Myocyte (in vitro differentiated cells): ENCODE data around the gene CYB561D2. TPM values are rescaled to one million over a fixed set of nuclear protein-coding genes. Genes with fewer than 3 reads are reported as not detected.
A peak's percentile ranks its signal among the peaks of the same experiment; 100 is the strongest.
"Not testable (repeated sequence)": the region's sequence is repeated elsewhere in the genome, so short reads cannot be mapped to it uniquely, and the experiment has no call there.

ENCODE experiments used
- DNase-seq: peaks from one replicate; pipeline ENCODE4 v3.0.0-alpha.2; 2012; ENCODE audit warnings: low read depth
- polyA plus RNA-seq: library from polyadenylated mRNA; unstranded; fragments of >200 nt; gene quantifications from one replicate; pipeline ENCODE4 v1.2.1, GENCODE V29; 2012; ENCODE audit warnings: missing spikeins
- total RNA-seq: library from RNA; depleted of rRNA; stranded (reverse); fragments of >200 nt; gene quantifications from 2 replicates; pipeline ENCODE4 v1.2.3, GENCODE V29; 2014

Gene CYB561D2, protein sequence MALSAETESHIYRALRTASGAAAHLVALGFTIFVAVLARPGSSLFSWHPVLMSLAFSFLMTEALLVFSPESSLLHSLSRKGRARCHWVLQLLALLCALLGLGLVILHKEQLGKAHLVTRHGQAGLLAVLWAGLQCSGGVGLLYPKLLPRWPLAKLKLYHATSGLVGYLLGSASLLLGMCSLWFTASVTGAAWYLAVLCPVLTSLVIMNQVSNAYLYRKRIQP
- total RNA-seq, result 16.7 and 25.2 TPM in 2 replicates
- polyA plus RNA-seq, result 25.9 TPM

DNA sequence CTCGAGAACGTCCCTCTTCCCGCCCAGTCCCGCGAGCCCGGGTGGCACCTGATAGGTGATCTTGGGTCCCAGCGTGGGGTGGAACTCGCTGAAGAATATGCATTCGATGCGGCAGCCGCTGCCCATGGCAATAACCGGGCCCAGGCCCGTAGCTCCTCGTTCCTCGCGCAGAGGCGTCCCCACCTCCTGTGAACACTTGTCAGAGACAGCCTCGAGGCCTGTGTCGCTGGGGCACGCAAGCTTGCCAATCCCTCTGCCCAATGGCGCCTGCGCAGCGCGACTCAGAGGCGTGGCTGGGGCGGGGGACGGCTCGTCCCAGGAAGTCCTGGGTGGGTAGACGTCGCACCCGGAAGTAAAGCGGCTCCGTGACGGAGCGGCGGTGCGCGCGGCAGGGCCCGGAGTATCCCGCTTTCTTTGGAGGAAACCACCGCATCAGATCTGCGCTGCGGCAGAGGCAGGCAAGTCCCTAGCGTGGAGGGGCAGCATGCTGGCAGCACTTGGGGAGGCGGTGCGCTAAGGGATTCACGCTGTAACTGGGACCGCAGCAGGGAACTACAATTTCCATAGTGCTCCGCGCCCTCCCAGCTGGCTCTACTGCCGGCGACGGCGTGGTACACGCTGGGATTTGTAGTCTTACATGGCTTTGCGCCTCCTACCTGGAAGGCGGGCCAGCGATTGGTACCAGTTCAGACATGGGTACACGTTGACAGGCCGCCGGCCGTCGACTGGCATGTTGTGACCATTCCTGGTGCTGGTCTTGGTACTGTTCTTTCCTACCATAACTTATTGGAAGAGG is at the start of gene CYB561D2, which contains the start of gene NPRL2:
TSS of gene CYB561D2 (plus strand) at position 336 of the 796 bp plus-strand sequence. CDS start 572 bp downstream, outside the sequence.
TSS of gene NPRL2 (minus strand) at position 249 of the 796 bp plus-strand sequence. CDS start at position 126, 123 bp downstream.
- peak; percentile 97 for DNase-seq

DNA sequence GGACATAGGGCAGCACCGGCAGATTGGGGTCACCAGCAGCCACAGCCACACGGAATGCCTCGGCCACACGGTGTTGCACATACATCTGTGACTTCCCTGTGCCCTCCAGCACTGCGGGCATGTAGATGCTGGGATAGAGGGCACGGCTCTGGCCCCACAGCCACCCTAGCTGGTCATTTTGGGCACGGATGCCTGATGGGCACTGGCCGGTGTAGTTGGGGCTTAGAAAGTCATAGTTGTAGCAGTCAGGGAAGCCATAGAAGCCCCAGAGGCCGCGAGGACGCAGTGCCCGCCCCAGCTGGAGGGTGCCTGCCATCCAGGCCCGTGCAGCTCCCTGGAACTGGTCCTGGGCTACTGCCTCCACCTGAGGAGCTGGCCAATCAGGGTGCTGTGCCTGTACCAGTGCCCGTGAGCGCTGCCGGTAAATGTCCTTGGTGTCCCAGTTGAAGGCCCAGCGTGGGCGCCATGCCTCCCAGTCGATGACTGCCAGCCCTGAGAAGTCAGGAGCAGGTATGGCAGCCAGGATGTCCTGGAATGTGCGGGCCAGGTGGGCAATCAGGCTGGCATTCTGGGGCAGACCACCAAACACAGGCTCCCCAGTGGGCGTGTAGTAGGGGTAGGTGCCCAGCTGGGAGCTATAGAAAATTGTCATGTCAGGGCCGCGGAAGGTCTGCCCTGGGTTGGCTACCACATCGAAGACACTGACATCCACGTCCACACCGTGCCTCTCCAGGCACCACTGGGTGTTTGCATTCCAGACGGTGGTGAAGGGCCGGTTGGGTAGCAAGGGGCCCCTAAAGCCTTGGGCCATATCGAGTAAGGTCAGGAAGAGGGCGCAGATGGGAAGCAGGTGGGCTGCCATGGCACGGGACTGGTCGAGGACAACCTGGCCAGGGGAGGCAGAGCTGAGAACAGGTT is 48.3 kb upstream of the CYB561D2 start:
- DNase-seq, result no peak

DNA sequence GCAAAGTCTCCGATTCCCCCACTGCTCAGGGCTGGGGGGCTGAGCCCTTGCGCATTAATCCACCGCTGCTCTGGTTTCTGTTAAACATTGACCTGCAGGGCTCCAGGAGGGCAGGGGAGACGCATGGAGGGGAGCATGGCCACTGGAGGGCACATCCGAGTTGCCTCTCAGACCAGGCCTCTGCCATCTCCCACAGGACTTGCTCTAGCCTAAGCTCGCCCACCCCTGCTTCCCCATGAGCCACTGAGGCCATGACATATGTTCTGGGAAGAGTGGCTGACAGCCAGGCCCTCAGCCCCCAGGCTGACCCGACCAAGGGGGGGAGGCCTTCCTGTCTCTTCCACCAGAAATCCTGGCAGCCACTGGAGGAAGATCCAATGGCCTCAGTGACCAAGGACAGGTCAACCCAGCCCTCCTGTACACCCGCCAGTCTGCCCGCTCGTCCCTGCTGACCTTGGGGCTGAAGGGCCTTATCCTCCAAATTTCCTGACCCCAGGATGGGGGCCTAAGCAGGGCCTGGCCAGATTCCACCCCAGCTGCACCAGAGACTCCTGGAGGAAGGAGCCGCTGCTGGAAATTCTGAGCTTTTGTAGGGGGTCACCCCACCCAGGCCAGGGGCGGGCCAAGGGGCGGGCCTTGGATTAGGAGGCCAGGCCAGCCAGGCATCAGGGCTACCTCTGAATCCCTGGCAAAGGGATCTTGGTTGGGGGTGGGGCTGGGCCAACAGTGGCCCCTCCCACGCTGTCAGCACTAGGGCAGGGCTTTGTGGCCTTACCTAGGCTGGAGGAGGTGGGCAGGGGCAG is 47.4 kb upstream of the CYB561D2 start, which contains the start of gene HYAL1:
TSS of gene HYAL1 (minus strand) at position 562 of the 803 bp plus-strand sequence. CDS start 618 bp downstream, outside the sequence.
- DNase-seq, result no peak

DNA sequence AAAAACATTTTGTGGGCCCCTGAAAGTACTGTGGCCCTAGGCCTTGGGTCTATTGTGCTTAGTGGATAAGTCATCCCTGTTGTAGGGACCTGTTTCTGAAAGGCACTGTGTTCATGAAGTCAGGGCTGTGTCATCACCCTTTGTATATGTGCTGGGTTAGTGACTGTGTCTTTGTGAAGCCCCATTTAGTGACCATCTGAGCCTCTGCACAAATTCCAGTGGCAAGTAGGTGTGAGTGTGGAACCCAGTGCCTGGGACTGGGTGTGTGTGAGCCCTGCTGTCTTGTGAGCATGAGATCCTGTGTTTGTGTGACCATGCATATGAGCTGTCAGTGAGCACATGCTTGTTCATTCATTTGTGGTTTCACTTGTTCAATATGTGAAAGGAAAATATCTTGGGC is 46.1 kb upstream of the CYB561D2 start:
- no peak for DNase-seq

DNA sequence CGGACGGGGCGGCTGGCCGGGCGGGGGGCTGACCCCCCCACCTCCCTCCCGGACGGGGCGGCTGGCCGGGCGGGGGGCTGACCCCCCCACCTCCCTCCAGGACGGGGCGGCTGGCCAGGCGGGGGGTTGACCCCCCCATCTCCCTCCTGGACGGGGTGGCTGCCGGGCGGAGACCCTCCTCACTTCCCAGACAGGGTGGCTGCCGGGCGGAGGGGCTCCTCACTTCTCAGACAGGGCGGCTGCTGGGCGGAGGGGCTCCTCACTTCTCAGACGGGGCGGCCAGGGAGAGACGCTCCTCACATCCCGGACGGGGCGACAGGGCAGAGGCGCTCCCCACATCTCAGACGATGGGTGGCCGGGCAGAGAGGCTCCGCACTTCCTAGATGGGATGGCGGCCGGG is 38.6 kb upstream of the CYB561D2 start:
- DNase-seq, result not testable (repeated sequence)

DNA sequence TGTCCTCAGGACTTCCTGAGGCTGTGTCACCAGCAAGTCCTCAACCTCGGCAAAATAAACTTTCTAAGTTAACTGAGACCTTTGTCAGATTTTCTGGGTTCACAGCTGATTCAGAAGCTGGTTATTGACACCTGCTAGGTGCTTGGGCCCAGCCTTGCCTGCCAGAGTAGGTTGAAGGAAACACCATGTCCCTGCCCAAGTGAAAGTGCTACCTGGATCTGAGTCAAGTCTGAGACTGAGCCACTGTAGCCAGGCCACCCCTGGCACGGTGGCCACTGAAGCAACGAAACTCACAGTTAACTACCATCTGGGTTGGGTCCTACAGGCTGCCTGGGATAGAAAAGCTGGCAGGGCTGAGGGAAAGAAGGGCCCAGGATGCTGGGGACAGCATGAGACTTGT is 36.3 kb upstream of the CYB561D2 start:
- no peak for DNase-seq

DNA sequence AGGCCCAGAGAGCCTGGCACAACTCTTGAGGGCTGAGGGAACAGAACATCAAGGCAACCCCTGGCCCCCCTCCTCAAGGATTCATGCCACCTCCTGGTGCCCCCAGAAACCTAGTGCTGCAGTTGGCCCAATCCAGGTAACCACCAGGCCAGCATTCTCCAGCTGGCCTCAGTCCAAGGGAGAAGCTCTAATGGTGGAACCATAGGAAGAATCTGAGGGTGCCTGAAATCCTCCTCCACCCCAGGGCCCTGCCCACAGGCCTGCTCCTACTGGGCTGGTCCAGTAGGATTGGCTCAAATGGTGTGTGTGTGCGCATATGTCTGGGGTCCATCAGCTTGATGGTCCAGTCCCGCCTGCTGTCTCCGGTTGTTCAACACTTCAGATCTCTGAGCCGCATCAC is 35.8 kb upstream of the CYB561D2 start:
- DNase-seq, result no peak

DNA sequence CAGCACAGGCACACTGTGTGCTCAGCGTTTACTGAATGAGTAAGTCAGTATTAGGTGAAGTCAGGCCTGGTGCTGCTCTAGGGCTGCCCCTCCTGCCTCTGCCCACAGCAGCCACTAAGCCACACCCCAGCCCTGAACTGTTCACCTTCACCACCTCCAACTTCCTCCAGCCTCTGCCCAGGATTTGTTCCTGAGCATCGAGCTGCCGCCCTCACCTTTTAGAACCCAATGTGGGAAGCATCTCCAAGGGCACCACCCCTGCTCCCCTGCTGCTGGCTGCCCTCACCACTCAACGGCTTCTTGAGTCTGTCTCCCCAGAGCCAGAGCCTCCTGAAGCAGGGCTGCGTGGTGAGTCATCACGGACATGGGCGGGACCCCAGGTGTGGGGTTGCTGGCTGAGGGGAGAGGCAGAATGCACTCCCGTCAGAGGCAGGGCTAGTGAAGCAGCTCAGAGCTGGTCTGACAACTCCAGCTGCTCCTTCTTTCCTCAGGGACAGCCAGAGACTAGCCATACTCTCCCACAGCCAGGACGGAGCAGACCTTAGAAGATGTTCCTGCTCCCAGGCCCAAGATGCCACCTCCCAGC is 33.9 kb upstream of the CYB561D2 start:
- DNase-seq, result no peak

DNA sequence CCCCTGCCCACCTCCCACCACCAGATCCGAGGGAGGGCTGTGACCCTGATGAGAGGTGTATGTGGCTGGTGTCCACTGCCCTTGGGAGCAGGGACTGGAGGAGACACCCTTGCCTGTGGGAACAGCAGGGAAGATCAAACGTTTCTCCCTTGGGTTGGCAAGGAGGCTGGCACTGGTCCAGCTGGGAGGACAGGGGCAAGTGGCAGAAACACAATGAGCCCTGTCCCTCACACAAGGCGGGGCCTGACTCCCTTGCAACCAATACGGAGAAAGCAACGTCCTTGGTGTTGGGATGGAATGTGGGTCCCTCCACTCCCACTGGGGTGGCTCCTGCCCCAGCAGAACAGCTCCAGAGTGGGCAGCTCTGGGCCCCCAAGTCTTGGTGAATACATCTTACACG is 33.4 kb upstream of the CYB561D2 start:
- no peak for DNase-seq

DNA sequence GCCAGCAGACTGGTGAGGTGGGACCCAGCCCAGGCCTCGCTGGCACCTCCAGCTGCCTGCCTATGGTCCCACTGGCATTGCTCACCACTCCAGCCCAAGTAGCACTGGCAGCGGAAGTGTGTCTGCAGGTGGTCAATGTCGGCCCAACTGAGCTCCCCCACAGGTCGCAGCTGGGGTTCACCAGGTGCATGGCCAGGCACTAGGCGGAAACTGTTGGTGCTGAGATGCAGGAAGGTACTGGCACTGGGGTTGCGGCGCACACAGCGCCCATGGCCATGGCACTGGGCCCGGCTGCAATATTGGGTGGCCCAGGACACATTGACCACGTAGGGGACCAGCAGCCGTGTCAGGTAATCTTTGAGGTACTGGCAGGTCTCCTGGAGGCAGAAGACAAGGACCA is 32.5 kb upstream of the CYB561D2 start:
- no peak for DNase-seq

DNA sequence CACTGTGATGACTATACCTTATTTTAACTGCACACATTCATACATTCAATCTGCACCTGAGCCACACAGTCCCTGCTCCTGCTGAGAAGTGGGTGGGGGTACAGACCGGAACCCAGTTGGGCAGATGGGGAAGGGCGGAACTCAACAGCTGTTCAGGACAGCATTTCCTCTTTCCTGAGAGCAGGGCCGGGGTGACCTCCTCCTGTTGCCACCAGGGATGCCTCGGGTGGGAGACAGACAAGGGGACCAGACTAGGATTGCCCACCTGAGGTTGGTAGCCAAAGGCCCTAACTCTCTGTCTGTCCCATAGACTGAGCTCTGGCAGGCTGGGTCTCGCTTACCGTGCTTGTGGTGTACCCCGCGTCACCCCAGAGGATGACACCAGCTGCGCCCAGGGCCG is 32.0 kb upstream of the CYB561D2 start:
- DNase-seq, result no peak

DNA sequence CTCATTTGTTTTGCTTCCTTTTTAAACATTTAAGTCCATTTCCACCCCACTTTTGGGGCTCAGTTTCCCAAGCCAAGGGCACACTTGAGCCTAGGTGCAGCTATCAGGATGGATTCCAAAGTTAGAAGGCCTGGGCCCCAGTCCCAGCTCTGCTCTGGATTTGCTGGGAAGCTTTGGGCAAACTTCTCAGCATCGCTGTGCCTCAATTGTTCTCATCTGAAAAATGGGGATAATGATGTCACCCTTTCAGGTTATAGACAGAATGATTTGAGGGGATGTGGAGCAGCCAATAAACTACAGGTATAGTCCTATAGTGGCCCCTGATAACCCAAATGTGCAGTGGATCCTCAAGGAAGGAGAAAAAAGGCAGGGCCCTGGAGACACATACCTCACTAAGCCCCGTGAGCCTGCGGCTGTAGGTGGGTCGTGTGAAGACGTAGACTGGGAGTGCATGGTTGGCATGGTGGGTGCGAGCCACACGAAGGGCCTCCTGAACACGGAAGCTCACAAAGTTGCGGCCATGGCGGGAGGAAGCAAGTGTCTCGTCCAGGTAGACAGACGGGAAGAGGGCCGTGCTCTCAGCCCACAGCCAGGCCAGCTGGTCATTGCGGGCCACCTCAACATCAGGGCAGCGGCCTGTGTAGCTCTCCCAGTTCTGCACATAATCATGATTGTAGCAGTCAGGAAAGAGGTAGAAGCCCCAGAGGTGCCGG is 31.3 kb upstream of the CYB561D2 start:
- DNase-seq, result no peak

DNA sequence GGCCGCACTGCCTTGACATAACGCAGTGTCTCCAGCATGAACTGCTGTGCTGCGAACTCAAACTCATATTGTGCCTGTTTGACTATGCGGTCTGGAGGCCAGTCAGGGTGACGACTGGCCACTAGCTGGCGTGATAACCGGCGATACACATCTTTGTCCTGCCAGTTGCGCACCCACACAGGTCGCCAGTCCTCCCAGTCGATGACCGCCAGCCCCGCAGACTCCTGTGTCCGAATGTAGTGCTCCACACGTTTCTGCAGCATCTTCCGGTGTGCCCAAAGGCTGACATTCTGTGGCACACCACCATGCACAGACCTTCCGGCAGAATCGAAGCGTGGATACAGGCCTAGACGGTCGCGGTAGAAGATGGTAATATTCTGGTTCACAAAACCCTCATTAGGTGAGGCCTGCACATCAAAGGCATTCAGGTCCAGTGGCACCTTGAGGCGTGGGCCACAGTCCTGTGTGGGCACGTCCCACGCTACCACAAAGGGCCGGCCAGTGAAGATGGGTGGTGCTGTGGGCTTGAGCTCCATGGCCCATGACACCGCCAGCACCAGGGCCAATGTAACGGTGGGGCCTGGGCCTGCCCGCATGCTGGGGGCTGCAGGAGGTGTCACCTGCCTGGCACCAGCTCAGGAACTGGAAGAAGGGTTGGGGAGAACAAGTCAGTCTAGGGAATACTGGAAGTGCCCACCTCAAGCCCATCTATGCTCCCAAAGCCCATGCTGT is 30.6 kb upstream of the CYB561D2 start:
- DNase-seq, result no peak

DNA sequence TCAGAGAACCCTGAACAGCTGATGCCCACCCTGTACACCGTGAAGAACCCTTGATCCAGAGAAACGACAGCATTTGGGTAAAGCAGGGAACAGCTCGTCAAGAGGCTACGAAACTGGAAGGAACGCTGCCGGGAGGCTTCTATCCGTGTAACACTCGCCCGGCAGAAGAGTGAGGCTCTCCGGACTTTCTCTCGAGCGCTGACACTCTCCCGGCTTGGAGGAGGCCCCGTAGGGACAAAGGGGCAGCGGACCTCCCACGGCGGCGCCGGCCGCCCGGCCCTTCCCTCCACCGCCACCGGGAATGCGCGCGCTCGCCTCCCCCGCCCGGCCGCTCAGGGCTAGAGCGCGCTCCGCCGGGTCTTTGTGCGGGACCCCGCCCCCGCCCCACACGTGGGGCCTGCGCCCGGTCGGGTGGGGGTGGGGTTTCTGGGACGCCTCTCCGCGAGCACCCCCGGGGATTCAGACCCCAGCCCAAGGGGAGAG is 29.8 kb upstream of the CYB561D2 start:
- peak; percentile 84 for DNase-seq

DNA sequence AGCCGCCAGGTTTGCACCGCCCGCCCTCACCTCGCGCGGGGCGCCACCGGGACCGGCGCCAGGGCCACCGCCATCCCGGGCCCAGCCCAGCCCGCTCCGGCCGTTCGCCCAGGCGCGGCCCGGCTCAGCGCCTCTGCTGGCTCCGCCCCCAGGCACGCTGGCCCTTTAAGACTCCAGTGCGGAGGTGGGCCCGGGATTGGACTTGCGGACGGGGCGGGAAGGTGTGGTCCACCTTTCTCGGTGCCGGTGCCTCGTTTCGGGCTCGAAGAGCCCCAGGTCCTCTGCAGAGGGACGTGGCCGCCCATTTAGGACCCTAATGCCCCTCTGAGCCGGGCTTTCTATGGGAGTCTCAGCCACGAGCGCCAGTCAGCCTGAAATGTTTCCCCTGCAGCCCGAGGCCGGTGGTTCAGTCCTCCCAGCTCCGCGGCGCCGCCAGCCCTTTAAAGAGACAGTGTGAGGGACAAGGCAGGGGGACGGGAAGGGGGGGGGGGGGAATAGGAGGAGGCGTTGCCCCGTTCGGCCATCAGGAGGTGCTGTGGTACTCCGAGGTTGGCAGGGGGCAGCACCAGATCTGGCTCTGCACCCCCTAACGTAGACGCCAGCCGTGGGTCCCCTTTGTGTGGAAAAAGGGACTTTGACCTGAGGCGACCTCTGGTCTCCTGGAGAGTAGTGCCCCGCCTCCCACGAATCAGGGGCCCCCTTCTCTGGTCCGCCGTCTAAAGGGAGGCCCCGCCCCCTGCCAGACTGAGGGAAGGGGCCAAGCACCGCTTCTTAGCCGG is 29.1 kb upstream of the CYB561D2 start:
- peak; percentile 93 for DNase-seq

DNA sequence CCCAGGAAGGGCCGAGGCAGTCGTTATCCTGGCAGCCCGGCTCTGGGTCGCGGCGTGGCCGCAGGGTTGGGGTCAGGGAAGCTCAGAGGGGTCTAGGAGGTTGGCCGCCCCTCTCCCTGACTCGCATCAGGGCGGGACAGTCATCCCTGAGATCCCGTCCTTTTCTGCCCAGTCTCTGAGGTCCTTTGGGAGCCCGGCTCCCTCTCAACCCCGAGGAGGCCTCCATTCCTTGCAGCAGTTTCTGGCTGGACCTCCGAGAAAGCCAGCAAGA is 28.6 kb upstream of the CYB561D2 start:
- no peak for DNase-seq

DNA sequence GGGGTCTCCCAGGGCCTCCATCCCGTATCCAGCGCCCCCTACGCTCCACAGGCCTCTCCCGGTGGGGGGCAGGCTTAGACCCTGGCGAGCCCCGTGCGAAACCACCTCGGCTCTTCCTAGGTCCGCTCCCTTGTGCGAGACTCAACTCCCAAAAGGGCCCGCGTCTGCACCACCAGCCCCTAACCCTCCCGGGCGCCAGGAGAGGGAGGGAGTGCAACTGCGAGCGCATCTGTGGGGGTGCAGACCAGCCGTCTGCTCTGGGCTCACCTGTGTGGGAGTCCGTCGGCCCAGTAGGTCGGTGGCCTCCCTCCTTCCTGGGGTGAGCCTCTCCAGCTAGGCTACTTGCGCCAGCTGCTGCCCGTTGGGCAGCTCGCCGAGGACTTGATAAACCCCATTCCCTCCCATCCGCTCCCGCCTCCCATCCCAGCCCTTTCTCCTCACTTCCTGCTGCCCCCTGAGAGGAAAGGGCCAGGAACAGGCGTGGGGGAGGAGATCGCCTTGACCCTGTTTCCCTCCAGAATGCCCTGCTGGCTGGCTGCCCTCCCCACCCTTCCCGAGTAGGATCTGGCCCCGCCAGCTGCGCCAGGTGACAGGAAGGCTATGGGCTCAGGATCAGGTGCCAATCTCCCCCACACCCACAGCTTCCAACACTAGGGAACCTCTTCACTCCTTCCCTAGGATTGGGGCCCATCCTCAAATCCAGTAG is 28.1 kb upstream of the CYB561D2 start, which contains the start of gene HYAL2:
TSS of gene HYAL2 (minus strand) at position 360 of the 706 bp plus-strand sequence. CDS start 2,256 bp downstream, outside the sequence.
- DNase-seq, result no peak
